ENCODE results near the gene FNIP1. TPM values are rescaled to one million over a fixed set of nuclear protein-coding genes. Genes with fewer than 3 reads are reported as not detected.
A peak's percentile ranks its signal among the peaks of the same experiment; 100 is the strongest.

FNIP1 gene
- total and polyA plus RNA-seq, 2 experiments from 2014 or later = 8.2 to 27.9 TPM

GRCh38 chr5:131609774-131610173 is 187.0 kb downstream of the FNIP1 start:
- Histone ChIP-seq H3K4me3 (no peak overlapping the region), H3K4me1 (ENCODE audit: insufficient read depth) (peaks cover 20% of the 10 kb centered on the region; the same call in 1 of the 2 replicates), H3K27me3 (ENCODE audit: insufficient read depth) (no peaks in the 10 kb centered on the region), H2AFZ (no peak overlapping the region), H3K79me2 (replicated peaks; ENCODE audit: insufficient read depth) (peaks cover 100% of the 10 kb centered on the region), H3K27ac (ENCODE audit: low read depth) (no peak overlapping the region), H4K20me1 (replicated peaks; ENCODE audit: insufficient read depth) (peaks cover 19% of the 10 kb centered on the region; the same call in 1 of the 2 replicates), H3K36me3 (ENCODE audit: insufficient read depth) (no peaks in the 10 kb centered on the region), H3K4me2 (no peak overlapping the region), H3K9me2 (ENCODE audit: insufficient read depth) (no peaks in the 10 kb centered on the region), H3F3A (replicated peaks; ENCODE audit: low read depth) (no peaks in the 10 kb centered on the region)
- DNase-seq (ENCODE audit: low spot score) (no peak), ATAC-seq (no peak)
- H3K9me3 Mint-ChIP-seq = no peaks in the 10 kb centered on the region
- no peaks in the 10 kb centered on the region for H3K27me3 Mint-ChIP-seq (ENCODE audit: insufficient read depth, low read depth, poor library complexity)
- H3K4me1 Mint-ChIP-seq = peaks cover 33% of the 10 kb centered on the region
- H3K36me3 Mint-ChIP-seq (ENCODE audit: low read depth) = no peaks in the 10 kb centered on the region; the same call in 2 of the 3 replicates
- peak overlapping the region; percentile 65; the same call in 1 of the 2 replicates for H3K27ac Mint-ChIP-seq
- no peak for TF ChIP-seq CTCF (conservative IDR thresholded peaks at IDR 0.05; ENCODE audit: low read depth in 2 of 2)
- H3K4me3 Mint-ChIP-seq = no peak overlapping the region

GRCh38 chr5:131608597-131608996 is 188.2 kb downstream of the FNIP1 start:
- TF ChIP-seq STAT1 (IDR thresholded peaks at IDR 0.05; ENCODE audit: unreplicated experiment) = no peak
- no peak for TF ChIP-seq EZH2phosphoT487 (IDR thresholded peaks at IDR 0.05; ENCODE audit: unreplicated experiment)
- no peak for TF ChIP-seq JUNB (IDR thresholded peaks at IDR 0.05; ENCODE audit: unreplicated experiment)
- no peak for TF ChIP-seq ZNF331 (CRISPR knock-in tag; IDR thresholded peaks at IDR 0.05; ENCODE audit: low read depth)
- no peak for TF ChIP-seq CREB1 (CRISPR knock-in tag; IDR thresholded peaks at IDR 0.05; ENCODE audit: low read depth)
- no peak for TF ChIP-seq POLR2AphosphoS5 (IDR thresholded peaks at IDR 0.05; ENCODE audit: low read depth)
- no peak for TF ChIP-seq EZH2 (IDR thresholded peaks at IDR 0.05; ENCODE audit: low read depth, unreplicated experiment)
- TF ChIP-seq ZNF114 (CRISPR knock-in tag; IDR thresholded peaks at IDR 0.05) = no peak
- no peak for TF ChIP-seq REST (IDR thresholded peaks at IDR 0.05; ENCODE audit: unreplicated experiment)
- Histone ChIP-seq H3K4me1 (ENCODE audit: insufficient read depth) (0 out of 2 replicates have a peak, but pooled peaks cover 15% of the 10 kb centered on the region), H2AFZ (no peak overlapping the region), H3K4me2 (no peak overlapping the region), H3K27ac (ENCODE audit: low read depth) (no peak overlapping the region), H3F3A (replicated peaks; ENCODE audit: low read depth) (no peaks in the 10 kb centered on the region), H3K27me3 (ENCODE audit: insufficient read depth) (no peaks in the 10 kb centered on the region), H3K36me3 (ENCODE audit: insufficient read depth) (no peaks in the 10 kb centered on the region), H3K9me2 (ENCODE audit: insufficient read depth) (no peaks in the 10 kb centered on the region), H4K20me1 (replicated peaks; ENCODE audit: insufficient read depth) (peaks cover 19% of the 10 kb centered on the region; the same call in 1 of the 2 replicates), H3K4me3 (no peak overlapping the region), H3K79me2 (replicated peaks; ENCODE audit: insufficient read depth) (peaks cover 100% of the 10 kb centered on the region)
- DNase-seq (ENCODE audit: low spot score) (no peak), ATAC-seq (peak; percentile 19; the same call in 2 of the 3 replicates)
- peaks cover 30% of the 10 kb centered on the region for H3K4me1 Mint-ChIP-seq
- H3K36me3 Mint-ChIP-seq (ENCODE audit: low read depth) = no peaks in the 10 kb centered on the region; the same call in 2 of the 3 replicates
- no peak overlapping the region for H3K4me3 Mint-ChIP-seq
- no peaks in the 10 kb centered on the region for H3K27me3 Mint-ChIP-seq (ENCODE audit: insufficient read depth, low read depth, poor library complexity)
- no peaks in the 10 kb centered on the region for H3K9me3 Mint-ChIP-seq
- H3K27ac Mint-ChIP-seq = peak overlapping the region; percentile 90

Measured in GM23338 (cell line).